ENCODE data around the gene TRIM63. TPM values are rescaled to one million over a fixed set of nuclear protein-coding genes. Genes with fewer than 3 reads are reported as not detected.

Gene TRIM63
- total RNA-seq, 4 donors from 2014 or later = 0.32 to 1.8 TPM; not detected in 2

DNA sequence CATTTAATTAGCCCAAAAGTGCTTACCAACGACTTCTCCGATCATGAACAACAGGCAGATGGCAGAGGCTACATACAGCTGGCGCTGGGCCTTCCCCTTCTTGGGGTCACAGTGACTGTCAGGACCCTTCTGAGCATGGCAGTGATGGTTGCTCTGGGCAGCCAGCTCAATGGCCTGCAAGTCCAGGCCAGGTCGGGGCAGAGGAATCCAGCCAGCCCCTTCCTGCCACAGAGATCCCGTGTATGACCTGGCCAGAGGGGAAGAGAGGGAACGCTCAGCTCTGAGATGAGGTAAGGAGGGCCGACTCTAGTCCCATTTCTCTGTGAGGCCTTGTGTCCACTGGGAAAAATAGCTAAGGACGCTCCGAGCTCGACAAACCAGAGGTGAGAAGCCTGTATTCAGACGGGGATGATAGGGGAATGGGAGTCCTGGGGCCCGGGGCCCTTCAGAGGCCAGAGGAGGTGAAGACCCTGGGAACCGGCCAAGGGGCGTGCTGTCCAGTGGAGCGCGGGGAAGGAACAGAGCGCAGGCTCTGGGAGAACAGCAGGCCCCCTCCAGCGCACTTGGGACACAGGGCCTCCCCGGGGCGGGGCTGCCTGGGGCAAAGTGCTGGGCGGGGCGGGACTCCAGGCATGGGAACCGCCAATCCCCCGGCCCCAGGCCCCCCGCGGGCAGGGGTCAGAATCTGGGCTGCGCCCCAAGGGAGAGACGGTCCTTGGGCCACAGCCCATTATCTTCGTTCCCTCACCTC, 22.3 kb downstream of the TRIM63 start:
- Histone ChIP-seq H3K9me3 (no peaks in the 10 kb centered on the region), H3K27me3 (peaks cover 69% of the 10 kb centered on the region), H3K36me3 (no peaks in the 10 kb centered on the region), H3K4me3 (peak overlapping the region in 1 of 4 donors; percentile 30), H3K27ac (no peak overlapping the region), H3K4me1 (peaks cover 0 to 29% (median 15%) of the 10 kb centered on the region in 4 donors)
- 41% methylated on average over 26 of the region's 29 CpGs; no CpG with 5 or more reads in 1 of the 2 donors for WGBS, 2 donors (ENCODE audit: low coverage in 1 of 2)
- in situ Hi-C loops (cut with MboI; ENCODE audit: low pct_ligation_motif_present in 1 of 4, low pct_unique_long_range_greater_than_20kb in 1 of 4, low sequenced_read_pairs in 3 of 4) = loop anchor here (10.0 to 25.0 kb wide), 3 partner anchors 92 to 117 kb away; partner anchors contain the start of genes C1orf232 (in 2 of the 4), FAM110D (in 2 of the 4), ZNF593 (in 2 of the 4) and ZNF593OS (in 2 of the 4)
- intact Hi-C loops (cut with DNase I; ENCODE audit: low total_unique reads) = no loop called here
- TF ChIP-seq CTCF (IDR thresholded peaks at IDR 0.05) (no peak), EP300 (IDR thresholded peaks at IDR 0.05; ENCODE audit: low read depth) (no peak), POLR2A (IDR thresholded peaks at IDR 0.05) (no peak), POLR2AphosphoS5 (IDR thresholded peaks at IDR 0.05) (no peak)
- DNase-seq = no peak

GRCh38 chr1:26044414-26044813, 23.0 kb downstream of the TRIM63 start:
- H3K9me3 ChIP-seq = no peaks in the 10 kb centered on the region
- H3K27ac ChIP-seq = no peak overlapping the region
- no peak for DNase-seq
- TF ChIP-seq POLR2A (IDR thresholded peaks at IDR 0.05) = no peak
- no peak for TF ChIP-seq EP300 (IDR thresholded peaks at IDR 0.05; ENCODE audit: low read depth)
- TF ChIP-seq POLR2AphosphoS5 (IDR thresholded peaks at IDR 0.05) = no peak
- no peaks in the 10 kb centered on the region for H3K36me3 ChIP-seq
- peaks cover 0 to 24% (median 12%) of the 10 kb centered on the region in 4 donors for H3K4me1 ChIP-seq
- peaks cover 69% of the 10 kb centered on the region for H3K27me3 ChIP-seq
- in situ Hi-C loops (cut with MboI; ENCODE audit: low pct_ligation_motif_present in 1 of 4, low pct_unique_long_range_greater_than_20kb in 1 of 4, low sequenced_read_pairs in 3 of 4) = loop anchor here (10.0 to 25.0 kb wide), 3 partner anchors 93 to 118 kb away; partner anchors contain the start of genes C1orf232 (in 2 of the 4), FAM110D (in 2 of the 4), ZNF593 (in 2 of the 4) and ZNF593OS (in 2 of the 4)
- no peak overlapping the region for H3K4me3 ChIP-seq
- WGBS, 2 donors (ENCODE audit: low coverage in 1 of 2) = 83 to 86% methylated on average over 2 to 3 of the region's 3 CpGs
- intact Hi-C loops (cut with DNase I; ENCODE audit: low total_unique reads) = no loop called here

- no peak for DNase-seq
- TF ChIP-seq CTCF (IDR thresholded peaks at IDR 0.05) (no peak), EP300 (IDR thresholded peaks at IDR 0.05; ENCODE audit: low read depth) (no peak), POLR2AphosphoS5 (IDR thresholded peaks at IDR 0.05) (no peak), POLR2A (IDR thresholded peaks at IDR 0.05) (no peak)
- WGBS, 2 donors (ENCODE audit: low coverage in 1 of 2) = 75% methylated on average over 2 of the region's 2 CpGs; no CpG with 5 or more reads in 1 of the 2 donors
- Histone ChIP-seq H3K27me3 (peaks cover 68% of the 10 kb centered on the region), H3K27ac (no peak overlapping the region), H3K36me3 (no peaks in the 10 kb centered on the region), H3K9me3 (no peaks in the 10 kb centered on the region), H3K4me1 (peaks cover 0 to 17% (median 11%) of the 10 kb centered on the region in 4 donors), H3K4me3 (no peak overlapping the region)
- intact Hi-C loops (cut with DNase I; ENCODE audit: low total_unique reads) (no loop called here), in situ Hi-C loops (cut with MboI; ENCODE audit: low pct_ligation_motif_present in 1 of 4, low pct_unique_long_range_greater_than_20kb in 1 of 4, low sequenced_read_pairs in 3 of 4) (loop anchor here (10.0 to 25.0 kb wide), 3 partner anchors 94 to 119 kb away; partner anchors contain the start of genes C1orf232 (in 2 of the 4), FAM110D (in 2 of the 4), ZNF593 (in 2 of the 4) and ZNF593OS (in 2 of the 4))
Measured at GRCh38 chr1:26043765-26044164, 23.7 kb downstream of the TRIM63 start.

DNA sequence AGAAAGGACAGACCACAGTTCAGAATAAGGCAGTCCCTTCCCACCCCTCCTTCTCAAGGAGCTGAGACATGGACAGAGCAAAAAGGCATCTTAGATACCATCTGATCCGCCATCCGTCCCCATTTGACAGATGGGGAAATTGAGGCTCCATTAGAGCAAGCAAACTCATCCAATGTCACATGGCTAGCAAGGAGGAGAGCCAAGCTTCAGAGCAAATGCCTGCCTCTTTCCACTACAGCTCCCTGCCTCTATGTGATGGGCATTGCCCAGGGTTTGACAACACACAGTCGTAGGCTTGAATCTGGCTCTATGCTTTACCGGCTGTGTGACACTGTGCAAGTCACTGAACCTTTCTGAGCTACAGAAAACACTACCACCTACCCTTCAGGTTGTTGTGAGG, 25.5 kb downstream of the TRIM63 start:
- Histone ChIP-seq H3K27ac (no peak overlapping the region), H3K27me3 (peaks cover 50% of the 10 kb centered on the region), H3K36me3 (no peaks in the 10 kb centered on the region), H3K4me3 (no peak overlapping the region), H3K4me1 (peaks cover 0 to 16% (median 11%) of the 10 kb centered on the region in 4 donors), H3K9me3 (no peaks in the 10 kb centered on the region)
- no peak for TF ChIP-seq POLR2AphosphoS5 (IDR thresholded peaks at IDR 0.05)
- no peak for TF ChIP-seq CTCF (IDR thresholded peaks at IDR 0.05)
- no peak for TF ChIP-seq EP300 (IDR thresholded peaks at IDR 0.05; ENCODE audit: low read depth)
- TF ChIP-seq POLR2A (IDR thresholded peaks at IDR 0.05) = no peak
- DNase-seq = no peak
- intact Hi-C loops (cut with DNase I; ENCODE audit: low total_unique reads) = no loop called here
- WGBS, 2 donors (ENCODE audit: low coverage in 1 of 2) = 69% methylated on average over 4 of the region's 4 CpGs; no CpG with 5 or more reads in 1 of the 2 donors
- in situ Hi-C loops (cut with MboI; ENCODE audit: low pct_ligation_motif_present in 1 of 4, low pct_unique_long_range_greater_than_20kb in 1 of 4, low sequenced_read_pairs in 3 of 4) = loop anchor here (10.0 to 25.0 kb wide), 3 partner anchors 95 to 120 kb away; partner anchors contain the start of genes C1orf232 (in 2 of the 4), FAM110D (in 2 of the 4), ZNF593 (in 2 of the 4) and ZNF593OS (in 2 of the 4)
